IPS-20b (cell line): Measurements from ENCODE around the gene WNT7B.

Source experiments
- H3K27ac ChIP-seq: one replicate; pipeline ENCODE4 v1.5.1; 2013; ENCODE audit warnings: low read length
- H3K27me3 ChIP-seq: 2 replicates; pipeline ENCODE4 v1.6.1; 2013; ENCODE audit warnings: mild to moderate bottlenecking, low read length, inconsistent platforms; ENCODE audit not compliant: insufficient read depth
- H3K36me3 ChIP-seq: 2 replicates; pipeline ENCODE4 v1.6.1; 2013; ENCODE audit warnings: low read depth, mild to moderate bottlenecking, inconsistent platforms, low read length, moderate library complexity; ENCODE audit not compliant: insufficient read depth
- H3K4me1 ChIP-seq: 2 replicates; pipeline ENCODE4 v1.6.1; 2013; ENCODE audit warnings: mild to moderate bottlenecking, control low read depth, inconsistent platforms, low read length, moderate library complexity; ENCODE audit not compliant: insufficient read depth
- H3K4me3 ChIP-seq: 2 replicates; pipeline ENCODE4 v1.5.1; 2013; ENCODE audit warnings: mild to moderate bottlenecking, low read length, inconsistent platforms
- H3K9ac ChIP-seq: 2 replicates; pipeline ENCODE4 v1.6.1; 2013; ENCODE audit warnings: low read depth, mild to moderate bottlenecking, inconsistent platforms, low read length, moderate library complexity
- H3K9me3 ChIP-seq: 2 replicates; pipeline ENCODE4 v1.6.1; 2013; ENCODE audit warnings: mild to moderate bottlenecking, low read depth, low read length, inconsistent platforms; ENCODE audit not compliant: insufficient read depth

The WNT7B gene

GRCh38 chr22:45959719-45960476 lies 17.1 kb downstream of the WNT7B start:
- Histone ChIP-seq H3K27ac (no peak overlapping the region), H3K27me3 (no peaks in the 10 kb centered on the region), H3K9ac (no peak overlapping the region)

GRCh38 chr22:45958971-45959370 lies 18.0 kb downstream of the WNT7B start:
- H3K4me1 ChIP-seq: no peaks in the 10 kb centered on the region
- no peak overlapping the region for H3K4me3 ChIP-seq
- H3K27me3 ChIP-seq: no peaks in the 10 kb centered on the region
- no peak overlapping the region for H3K27ac ChIP-seq
- H3K9me3 ChIP-seq: no peaks in the 10 kb centered on the region
- H3K9ac ChIP-seq: no peak overlapping the region
- H3K36me3 ChIP-seq: no peaks in the 10 kb centered on the region

More at GRCh38 chr22:45959719-45960476, 17.1 kb downstream of the WNT7B start:
- H3K9me3 ChIP-seq: no peaks in the 10 kb centered on the region
- H3K4me3 ChIP-seq: no peak overlapping the region
- H3K4me1 ChIP-seq: no peaks in the 10 kb centered on the region
- H3K36me3 ChIP-seq: no peaks in the 10 kb centered on the region

GRCh38 chr22:45957826-45958225 lies 19.1 kb downstream of the WNT7B start:
- Histone ChIP-seq H3K9ac (no peak overlapping the region), H3K36me3 (no peaks in the 10 kb centered on the region), H3K4me1 (no peaks in the 10 kb centered on the region), H3K27me3 (no peaks in the 10 kb centered on the region), H3K9me3 (no peaks in the 10 kb centered on the region), H3K4me3 (no peak overlapping the region), H3K27ac (no peak overlapping the region)

GRCh38 chr22:45953178-45953577 lies 23.8 kb downstream of the WNT7B start:
- H3K27ac ChIP-seq: no peak overlapping the region

GRCh38 chr22:45952553-45952952 lies 24.4 kb downstream of the WNT7B start:
- H3K27ac ChIP-seq: no peak overlapping the region
- H3K27me3 ChIP-seq: no peaks in the 10 kb centered on the region
- no peaks in the 10 kb centered on the region for H3K36me3 ChIP-seq
- H3K4me3 ChIP-seq: no peak overlapping the region
- H3K9ac ChIP-seq: no peak overlapping the region
- H3K9me3 ChIP-seq: no peaks in the 10 kb centered on the region
- no peaks in the 10 kb centered on the region for H3K4me1 ChIP-seq

More at GRCh38 chr22:45953178-45953577, 23.8 kb downstream of the WNT7B start:
- Histone ChIP-seq H3K9me3 (no peaks in the 10 kb centered on the region), H3K9ac (no peak overlapping the region), H3K36me3 (no peaks in the 10 kb centered on the region), H3K4me3 (no peak overlapping the region), H3K27me3 (no peaks in the 10 kb centered on the region), H3K4me1 (no peaks in the 10 kb centered on the region)

- Histone ChIP-seq H3K27me3 (no peaks in the 10 kb centered on the region), H3K27ac (no peak overlapping the region), H3K36me3 (no peaks in the 10 kb centered on the region), H3K9me3 (no peaks in the 10 kb centered on the region), H3K9ac (no peak overlapping the region), H3K4me1 (no peaks in the 10 kb centered on the region), H3K4me3 (no peak overlapping the region)
These were observed 24.8 kb downstream of the WNT7B start for GRCh38 chr22:45952151-45952550.

GRCh38 chr22:45949891-45950290 lies 27.1 kb downstream of the WNT7B start:
- Histone ChIP-seq H3K27me3 (no peaks in the 10 kb centered on the region), H3K9me3 (no peaks in the 10 kb centered on the region), H3K4me3 (no peak overlapping the region), H3K36me3 (no peaks in the 10 kb centered on the region), H3K27ac (no peak overlapping the region), H3K4me1 (no peaks in the 10 kb centered on the region), H3K9ac (no peak overlapping the region)

GRCh38 chr22:45949258-45949870 lies 27.6 kb downstream of the WNT7B start:
- Histone ChIP-seq H3K27ac (no peak overlapping the region), H3K9ac (no peak overlapping the region), H3K9me3 (no peaks in the 10 kb centered on the region), H3K27me3 (no peaks in the 10 kb centered on the region), H3K4me3 (no peak overlapping the region), H3K36me3 (no peaks in the 10 kb centered on the region), H3K4me1 (no peaks in the 10 kb centered on the region)

GRCh38 chr22:45948081-45948648 lies 28.8 kb downstream of the WNT7B start:
- Histone ChIP-seq H3K4me3 (no peak overlapping the region), H3K4me1 (no peaks in the 10 kb centered on the region), H3K27me3 (no peaks in the 10 kb centered on the region), H3K9me3 (no peaks in the 10 kb centered on the region), H3K9ac (no peak overlapping the region), H3K27ac (no peak overlapping the region), H3K36me3 (no peaks in the 10 kb centered on the region)

- Histone ChIP-seq H3K36me3 (no peaks in the 10 kb centered on the region), H3K4me1 (no peaks in the 10 kb centered on the region), H3K9ac (no peak overlapping the region), H3K9me3 (no peaks in the 10 kb centered on the region), H3K27ac (no peak overlapping the region), H3K4me3 (no peak overlapping the region), H3K27me3 (no peaks in the 10 kb centered on the region)
These were observed 30.0 kb downstream of the WNT7B start for GRCh38 chr22:45946805-45947600.

GRCh38 chr22:45945621-45946106 lies 31.3 kb downstream of the WNT7B start:
- Histone ChIP-seq H3K27ac (no peak overlapping the region), H3K9me3 (no peaks in the 10 kb centered on the region), H3K4me1 (no peaks in the 10 kb centered on the region), H3K4me3 (no peak overlapping the region), H3K9ac (no peak overlapping the region), H3K36me3 (no peaks in the 10 kb centered on the region), H3K27me3 (no peaks in the 10 kb centered on the region)
